NT2/D1 (cell line): Measurements from ENCODE around the gene KIFC3.

Experiments used
- SUZ12 ChIP-seq: IDR thresholded peaks from 2 replicates; pipeline ENCODE4 v1.6.1; 2011; ENCODE audit not compliant: insufficient read length, insufficient read depth; ENCODE audit errors: extremely low read depth
- YY1 ChIP-seq: IDR thresholded peaks from 2 replicates; pipeline ENCODE4 v1.6.1; 2011; ENCODE audit not compliant: insufficient read length, insufficient read depth
- ZNF274 ChIP-seq: IDR thresholded peaks from 2 replicates; pipeline ENCODE4 v1.6.1; 2011; ENCODE audit warnings: mild to moderate bottlenecking, low read depth, low read length

GRCh38 chr16:57760357-57761160, 41.7 kb downstream of the KIFC3 start:
- no peak for TF ChIP-seq YY1
- no peak for TF ChIP-seq ZNF274
- no peak for TF ChIP-seq SUZ12
